GM19397 (cell line): ENCODE measurements around the gene AP4M1.

ENCODE experiments used
- ATAC-seq: cut with Tn5 transposase; IDR thresholded peaks from one replicate; pipeline ENCODE4 v1.9.1; 2021; ENCODE audit warnings: mild to moderate bottlenecking, moderate library complexity; ENCODE audit not compliant: unreplicated experiment

Gene AP4M1

GRCh38 chr7:100101016-100101862, at the start of gene AP4M1, which contains the start of gene MCM7:
TSS of gene AP4M1 (plus strand) at chr7:100101643. CDS start at chr7:100101715, 72 bp downstream.
TSS of gene MCM7 (minus strand) at chr7:100101397. CDS start at chr7:100101294, 103 bp downstream.
- ATAC-seq, result peak; percentile 83

- no peak for ATAC-seq
Measured at GRCh38 chr7:100053215-100053614, 48.2 kb upstream of the AP4M1 start.

- ATAC-seq, result no peak
Measured at GRCh38 chr7:100057006-100057405, 44.4 kb upstream of the AP4M1 start.

GRCh38 chr7:100059251-100059739, 42.1 kb upstream of the AP4M1 start:
- ATAC-seq, result no peak

GRCh38 chr7:100061518-100062193, 39.8 kb upstream of the AP4M1 start:
- ATAC-seq, result no peak

- ATAC-seq, result no peak
Measured at GRCh38 chr7:100063376-100063775, 38.1 kb upstream of the AP4M1 start.

GRCh38 chr7:100064162-100064561, 37.3 kb upstream of the AP4M1 start:
- ATAC-seq, result no peak

GRCh38 chr7:100065452-100066186, 35.8 kb upstream of the AP4M1 start:
- no peak for ATAC-seq

- no peak for ATAC-seq
Measured at GRCh38 chr7:100066953-100067352, 34.5 kb upstream of the AP4M1 start.

- no peak for ATAC-seq
Measured at GRCh38 chr7:100069991-100070390, 31.5 kb upstream of the AP4M1 start.

- no peak for ATAC-seq
Measured at GRCh38 chr7:100071018-100071723, 30.3 kb upstream of the AP4M1 start.

- no peak for ATAC-seq
Measured at GRCh38 chr7:100072462-100072861, 29.0 kb upstream of the AP4M1 start.

GRCh38 chr7:100074841-100075240, 26.6 kb upstream of the AP4M1 start:
- no peak for ATAC-seq

GRCh38 chr7:100075418-100075817, 26.0 kb upstream of the AP4M1 start:
- ATAC-seq, result no peak

GRCh38 chr7:100077205-100077604, 24.2 kb upstream of the AP4M1 start:
- no peak for ATAC-seq

GRCh38 chr7:100079024-100079560, 22.4 kb upstream of the AP4M1 start:
- ATAC-seq, result no peak

GRCh38 chr7:100080907-100081534, 20.4 kb upstream of the AP4M1 start:
- ATAC-seq, result peak; percentile 2

- ATAC-seq, result peak; percentile 78
Measured at GRCh38 chr7:100081535-100082102, 19.8 kb upstream of the AP4M1 start, which contains the start of gene ZNF3. TSS of gene ZNF3 (minus strand) at chr7:100081723. CDS start at chr7:100077357, 4,366 bp downstream.

- ATAC-seq, result no peak
Measured at GRCh38 chr7:100082978-100083377, 18.5 kb upstream of the AP4M1 start.
